Epithelial cell of prostate (primary cell): Measurements from ENCODE around the gene CXorf58.
A peak's percentile ranks its signal among the peaks of the same experiment; 100 is the strongest.

Experiments used
- DNase-seq: peaks from one replicate; pipeline ENCODE4 v3.0.0-alpha.2; 2011; ENCODE audit warnings: low read depth, low spot score
- H3K27ac ChIP-seq: fragments of 450-650 bp; 2 replicates; pipeline ENCODE4 v1.5.1; 2017; ENCODE audit warnings: mild to moderate bottlenecking

CXorf58 gene

DNA sequence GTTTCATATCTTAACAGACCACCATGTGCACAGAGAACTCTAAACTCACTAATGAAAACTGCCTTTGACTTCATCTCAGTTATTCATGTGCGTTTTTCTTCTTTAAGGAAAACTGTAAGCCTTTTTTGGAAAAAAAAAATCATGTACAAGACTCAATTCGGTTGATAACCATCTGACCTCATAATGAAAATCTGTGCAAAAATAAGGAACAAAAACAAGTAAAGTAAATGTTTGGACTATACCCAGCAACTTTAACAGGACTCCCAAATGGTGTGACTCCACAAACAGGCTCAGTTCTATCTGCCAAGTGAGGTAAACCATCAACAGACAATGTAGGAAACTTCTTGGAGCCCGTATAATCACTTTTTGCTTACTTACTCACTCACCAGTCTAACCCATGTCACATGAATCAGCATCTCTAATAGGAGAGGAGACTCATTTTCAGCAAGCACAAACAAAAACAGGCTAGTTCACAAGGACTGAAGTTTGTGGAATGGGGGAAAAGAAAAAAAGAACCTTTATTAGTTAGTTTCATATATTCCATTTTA is 9.3 kb upstream of the CXorf58 start:
- DNase-seq, result peak; percentile 60
- H3K27ac ChIP-seq, result peak overlapping the region; percentile 96

DNA sequence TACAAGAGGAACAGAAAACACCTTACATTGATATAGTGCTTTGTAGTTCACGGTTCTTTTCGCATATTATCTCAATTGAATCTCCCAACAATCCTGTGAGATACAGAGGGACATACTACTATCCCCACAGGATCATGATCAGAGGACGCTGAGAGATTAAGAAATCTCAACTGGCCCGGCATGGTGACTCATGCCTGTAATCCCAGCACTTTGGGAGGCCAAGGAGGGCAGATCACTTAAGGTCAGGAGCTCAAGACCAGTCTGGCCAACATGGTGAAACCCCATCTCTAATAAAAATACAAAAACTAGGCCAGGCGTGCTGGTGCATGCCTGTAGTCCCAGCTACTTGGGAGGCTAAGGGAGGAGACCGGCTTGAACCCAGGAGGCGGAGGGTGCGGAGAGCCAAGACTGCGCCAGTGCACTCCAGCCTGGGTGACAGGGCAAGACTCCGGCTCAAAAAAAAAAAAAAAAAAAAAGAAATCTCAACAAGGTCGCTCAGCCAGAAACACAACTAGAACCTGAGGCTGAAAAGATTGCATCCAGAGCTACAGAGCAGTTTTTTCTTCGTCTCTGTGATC is 7.5 kb upstream of the CXorf58 start:
- peak overlapping the region; percentile 96 for H3K27ac ChIP-seq
- no peak for DNase-seq

DNA sequence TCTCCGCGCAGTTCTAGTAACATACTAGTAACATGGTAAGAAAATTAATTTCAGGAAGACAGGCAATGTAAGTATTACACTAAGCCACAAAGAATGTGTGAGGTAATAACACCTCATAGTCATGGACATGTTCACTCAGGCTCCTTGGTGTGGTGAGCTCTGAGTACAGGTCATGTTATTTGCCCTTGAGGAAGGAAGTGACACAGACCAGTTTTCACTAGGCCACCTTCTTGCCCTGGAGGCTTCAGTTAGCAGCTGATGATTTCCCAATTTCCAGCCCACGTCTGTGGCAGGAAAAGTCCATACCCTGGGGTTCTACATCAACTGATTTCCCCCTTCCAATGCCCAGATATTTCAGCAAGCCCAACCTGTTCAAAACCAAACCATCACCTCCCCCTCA is 6.7 kb upstream of the CXorf58 start:
- peak; percentile 91 for DNase-seq
- peak overlapping the region; percentile 96 for H3K27ac ChIP-seq

DNA sequence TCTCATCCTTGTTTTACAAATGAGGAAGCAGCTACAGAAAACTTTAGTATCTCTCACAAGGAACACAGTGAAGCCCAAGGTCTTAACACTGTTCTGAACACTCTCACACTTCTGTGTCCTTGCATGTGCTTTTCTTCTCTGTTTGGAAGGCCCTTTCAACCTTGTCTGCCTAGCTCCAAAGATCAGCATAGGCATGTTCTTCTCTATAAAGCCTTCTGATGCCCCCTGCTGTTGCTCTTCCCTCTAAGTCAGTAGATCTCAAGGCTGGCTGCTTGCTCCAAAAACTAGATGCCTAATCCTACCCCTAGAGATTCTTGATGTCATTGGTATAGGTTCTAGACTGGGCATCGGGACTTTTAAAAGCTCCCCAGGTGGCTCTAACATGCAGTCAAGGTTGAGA is 6.0 kb upstream of the CXorf58 start:
- DNase-seq, result peak; percentile 49
- peak overlapping the region; percentile 96 for H3K27ac ChIP-seq

- DNase-seq, result no peak
- peak overlapping the region; percentile 96 for H3K27ac ChIP-seq
Observed at GRCh38 chrX:23902419-23902818, 5.4 kb upstream of the CXorf58 start.

DNA sequence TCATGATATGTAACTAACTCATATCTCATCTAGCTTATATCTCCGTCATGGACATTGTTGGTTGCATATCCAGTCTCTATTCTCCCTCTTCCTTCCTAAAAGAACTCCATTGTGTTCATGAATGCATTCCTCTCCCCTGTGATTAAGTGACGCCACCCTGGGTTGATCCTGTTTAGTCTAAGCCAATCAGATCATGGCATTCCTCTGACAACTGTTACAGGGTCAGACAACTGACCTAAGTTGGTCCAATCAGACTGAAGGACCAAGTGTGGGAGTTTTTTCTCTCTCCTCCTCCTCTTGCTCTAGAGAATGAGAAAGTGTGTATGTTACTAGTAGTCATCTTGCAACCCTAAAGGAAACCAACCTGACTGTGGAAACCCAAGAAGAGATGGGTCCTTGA is 3.7 kb upstream of the CXorf58 start:
- H3K27ac ChIP-seq, result no peak overlapping the region
- DNase-seq, result peak; percentile 27

DNA sequence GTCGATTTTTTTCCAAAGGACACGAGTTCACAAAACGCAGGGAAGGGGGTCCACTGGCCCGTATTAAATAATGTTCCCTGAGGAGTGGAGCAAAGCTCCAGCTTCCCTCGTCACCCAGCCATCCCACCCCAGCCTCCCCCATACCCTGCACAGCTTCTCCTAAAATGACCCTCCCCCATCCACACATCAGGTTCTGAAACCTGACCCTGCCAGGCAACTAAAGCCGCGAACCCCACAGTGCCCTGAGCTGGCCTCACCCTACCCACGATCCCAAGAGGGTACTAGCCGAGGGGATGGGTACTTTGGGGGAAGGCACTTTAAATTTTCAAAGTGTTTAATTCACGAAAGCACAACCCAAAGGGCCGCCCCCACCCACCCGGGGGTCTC is 702 bp upstream of the CXorf58 start:
- H3K27ac ChIP-seq, result peak overlapping the region; percentile 76
- no peak for DNase-seq

DNA sequence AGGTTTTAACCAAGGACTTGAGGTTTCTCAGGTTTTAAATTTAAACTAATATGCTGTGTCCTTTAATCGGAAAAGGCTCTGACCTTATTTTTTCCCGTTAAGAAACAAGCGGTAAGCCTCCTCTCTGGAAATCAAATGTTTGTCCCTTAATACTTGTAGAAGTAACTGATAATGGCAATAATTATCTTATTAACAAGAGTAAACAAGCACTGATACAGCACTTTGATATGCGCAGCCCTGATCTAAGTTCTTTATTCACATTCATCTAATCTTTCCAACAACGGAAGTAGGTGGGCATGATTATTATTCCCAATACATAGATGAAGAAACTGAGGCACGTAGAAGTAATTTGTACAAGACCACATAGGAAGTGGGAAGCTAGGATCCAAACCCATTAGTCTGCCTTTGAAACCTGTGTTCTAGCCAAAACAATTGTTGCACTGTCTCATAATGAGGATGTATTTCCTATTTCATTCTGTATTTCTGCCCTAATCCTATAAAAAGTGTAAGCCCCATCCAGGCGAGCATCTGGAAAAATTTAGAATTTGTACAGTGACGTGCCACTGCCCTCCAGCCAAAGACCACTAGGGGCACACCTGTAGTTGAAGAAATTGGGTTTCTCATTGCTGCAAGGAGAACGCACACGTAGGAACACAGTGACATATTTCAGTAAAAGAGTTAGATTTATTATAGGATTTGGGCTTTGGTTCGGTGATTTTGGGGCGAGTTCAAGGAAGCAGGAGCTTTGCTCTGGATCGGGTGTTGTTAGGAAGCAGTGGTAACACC is 606 bp downstream of the CXorf58 start:
- peak overlapping the region; percentile 76 for H3K27ac ChIP-seq
- DNase-seq, result no peak

DNA sequence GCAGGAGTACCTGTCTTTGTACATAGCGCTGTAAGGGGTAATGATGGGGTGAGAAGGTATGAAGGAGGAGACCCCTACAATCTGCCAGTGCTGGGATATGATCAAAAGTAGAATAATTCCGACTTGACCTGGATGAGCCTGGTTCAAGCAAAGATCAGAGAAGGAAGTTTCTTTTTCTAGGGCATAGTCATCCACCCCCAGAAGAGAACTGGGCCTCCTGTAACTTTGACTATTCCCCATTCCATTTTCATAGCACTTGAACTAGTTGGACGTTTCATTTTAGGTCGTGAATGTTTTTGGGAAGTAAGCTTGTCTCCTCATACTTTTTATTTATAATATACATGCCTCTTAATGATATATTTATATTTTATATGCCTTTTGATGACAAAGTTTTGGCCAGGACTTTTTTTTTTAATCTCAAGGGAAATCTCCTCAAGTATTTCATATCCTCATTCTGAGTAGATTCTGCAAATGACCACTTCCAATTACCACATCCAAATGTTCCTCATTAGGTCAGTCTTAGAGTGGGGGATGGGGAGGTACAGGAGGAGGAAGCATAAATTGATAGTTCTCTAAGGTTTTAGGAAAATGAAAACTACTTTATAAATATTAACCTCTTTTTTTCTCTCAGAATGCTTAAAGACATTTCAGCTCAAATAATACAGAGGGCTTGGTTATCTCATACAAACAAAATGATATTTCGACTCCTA is 3.5 kb downstream of the CXorf58 start:
- no peak for DNase-seq
- H3K27ac ChIP-seq, result no peak overlapping the region

DNA sequence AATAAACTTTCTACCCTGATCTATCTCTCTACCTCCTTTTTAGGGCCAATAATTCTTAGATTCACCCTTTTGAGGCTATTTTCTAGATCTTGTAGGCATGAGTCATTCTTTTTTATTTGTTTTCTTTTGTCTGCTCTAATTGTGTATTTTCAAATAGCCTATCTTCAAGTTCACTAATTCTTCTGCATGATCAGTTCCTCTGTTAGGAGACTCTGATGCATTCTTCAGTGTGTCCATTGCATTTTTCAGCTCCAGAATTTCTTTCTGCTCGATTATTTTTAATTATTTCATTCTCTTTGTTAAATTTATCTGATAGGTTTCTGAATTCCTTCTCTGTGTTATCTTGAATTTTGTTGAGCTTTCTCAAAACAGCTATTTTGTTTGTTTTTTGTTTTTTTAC is 11.3 kb downstream of the CXorf58 start:
- H3K27ac ChIP-seq, result no peak overlapping the region
- no peak for DNase-seq

DNA sequence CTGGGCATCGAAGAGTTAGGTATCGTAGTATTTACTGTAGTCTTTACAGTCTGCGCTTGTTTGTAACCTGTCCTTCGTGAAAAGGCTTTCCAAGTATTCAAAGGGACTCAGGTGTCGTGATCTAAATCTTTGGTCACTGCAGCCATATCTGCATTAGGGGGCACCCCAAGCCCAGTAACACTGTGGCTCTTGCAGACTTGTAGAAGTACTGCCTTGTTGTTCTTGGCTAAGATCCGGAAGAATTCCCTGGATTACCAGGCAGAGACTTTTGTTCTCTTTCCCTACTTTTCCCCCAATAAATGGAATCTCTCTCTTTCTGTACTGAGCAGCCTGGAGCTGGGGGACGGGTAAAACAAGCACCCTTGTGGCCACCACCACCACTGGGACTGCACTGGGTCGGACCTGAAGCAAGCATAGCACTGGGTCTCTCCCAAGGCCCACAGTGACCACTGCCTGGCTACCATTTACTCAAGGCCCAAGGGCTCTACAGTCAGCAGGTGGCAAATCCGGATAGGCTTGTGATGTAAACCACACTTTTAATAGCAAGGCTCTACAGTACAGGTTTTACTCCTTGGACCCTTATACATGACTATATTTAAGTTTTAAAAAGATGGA is 12.0 kb downstream of the CXorf58 start:
- DNase-seq, result no peak
- H3K27ac ChIP-seq, result no peak overlapping the region

DNA sequence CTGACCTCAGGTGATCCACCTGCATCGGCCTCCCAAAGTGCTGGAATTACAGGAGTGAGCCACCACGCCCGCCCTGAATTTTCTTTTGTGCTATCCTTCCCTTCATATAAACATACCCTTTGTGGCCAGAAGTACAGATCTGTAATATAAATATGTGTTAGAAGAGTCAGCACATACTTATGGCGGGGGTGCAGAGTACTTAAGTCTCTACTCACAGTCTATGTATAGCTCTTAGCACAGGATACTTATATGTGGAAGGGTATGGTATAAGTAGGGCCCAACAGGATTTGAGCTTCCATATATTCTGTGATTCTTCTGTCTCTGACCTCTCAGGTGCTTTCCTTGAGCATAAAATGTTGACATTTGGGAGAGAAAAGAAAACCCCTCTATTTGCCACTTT is 18.2 kb downstream of the CXorf58 start:
- H3K27ac ChIP-seq, result no peak overlapping the region
- DNase-seq, result no peak

DNA sequence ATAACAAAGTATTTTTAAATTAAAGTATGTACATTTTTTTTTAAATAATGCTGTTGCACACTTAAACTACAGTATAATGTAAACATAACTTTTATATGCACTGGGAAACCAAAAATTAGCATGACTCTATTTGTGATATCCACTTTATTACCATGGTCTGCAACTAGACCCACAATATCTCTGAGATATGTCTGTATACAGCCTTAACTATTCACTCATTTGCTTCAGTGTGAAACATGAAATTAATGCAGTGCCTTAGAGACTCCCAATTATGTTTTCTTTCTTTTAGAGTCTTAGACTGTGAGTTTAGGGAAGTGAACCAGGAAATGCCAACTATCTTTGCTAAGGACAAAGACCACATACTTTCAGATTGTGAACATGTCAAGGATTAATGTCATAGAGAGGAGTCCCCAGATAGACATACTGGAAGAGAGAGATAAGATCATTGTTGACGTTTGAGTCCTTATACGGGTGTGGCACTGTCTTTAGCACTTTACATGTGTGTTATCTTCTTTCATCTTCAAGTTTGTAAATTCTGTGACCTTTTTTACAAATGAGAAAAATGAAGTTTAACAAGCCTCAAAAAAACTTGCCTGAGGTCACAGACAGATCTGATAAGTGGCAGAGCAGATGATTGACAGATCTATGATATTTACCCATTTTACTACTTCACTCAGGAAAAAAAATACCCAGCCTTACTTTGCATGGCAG is 23.2 kb downstream of the CXorf58 start:
- no peak overlapping the region for H3K27ac ChIP-seq
- DNase-seq, result no peak

DNA sequence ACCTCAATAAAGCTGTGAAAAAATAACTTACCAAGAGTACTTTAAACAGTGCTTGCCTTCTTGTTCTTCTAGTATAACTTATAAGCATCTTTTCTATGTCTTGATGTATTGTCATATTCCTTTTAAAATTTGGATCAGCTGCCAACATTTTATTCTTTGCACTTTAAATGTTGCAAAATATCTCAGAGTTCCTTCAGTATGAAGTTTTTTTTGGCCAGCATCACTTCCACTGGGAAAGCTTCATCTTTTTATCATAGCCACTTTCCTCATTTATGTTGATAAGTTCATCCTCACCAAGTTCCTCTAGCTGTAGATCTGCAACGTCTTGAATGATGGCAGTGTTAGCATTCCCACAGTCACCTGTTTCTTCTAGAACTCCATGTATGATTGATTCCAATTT is 24.2 kb downstream of the CXorf58 start:
- DNase-seq, result no peak
- H3K27ac ChIP-seq, result no peak overlapping the region

- no peak for DNase-seq
- no peak overlapping the region for H3K27ac ChIP-seq
Observed at GRCh38 chrX:23935106-23935505, 27.3 kb downstream of the CXorf58 start.

- H3K27ac ChIP-seq, result no peak overlapping the region
- DNase-seq, result no peak
Observed at GRCh38 chrX:23936180-23936579, 28.4 kb downstream of the CXorf58 start.

DNA sequence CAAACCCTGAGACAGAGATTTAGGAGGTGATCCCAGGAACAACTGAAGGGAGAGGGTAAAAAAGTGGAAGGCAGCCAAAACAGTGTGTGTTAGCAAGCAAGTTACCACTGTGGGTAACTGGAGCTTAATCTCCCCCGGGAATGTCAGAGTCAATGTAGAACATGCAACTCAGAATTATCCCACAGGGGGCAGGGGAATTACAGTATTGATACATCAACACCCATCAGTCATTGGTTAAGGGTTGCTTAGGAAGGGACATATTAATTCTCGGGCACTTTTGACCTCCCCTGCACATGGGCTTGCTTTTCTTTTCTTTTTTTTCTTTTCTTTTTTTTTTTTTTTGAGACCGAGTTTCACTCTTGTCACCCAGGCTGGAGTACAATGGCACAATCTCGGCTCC is 29.3 kb downstream of the CXorf58 start:
- no peak for DNase-seq
- no peak overlapping the region for H3K27ac ChIP-seq

DNA sequence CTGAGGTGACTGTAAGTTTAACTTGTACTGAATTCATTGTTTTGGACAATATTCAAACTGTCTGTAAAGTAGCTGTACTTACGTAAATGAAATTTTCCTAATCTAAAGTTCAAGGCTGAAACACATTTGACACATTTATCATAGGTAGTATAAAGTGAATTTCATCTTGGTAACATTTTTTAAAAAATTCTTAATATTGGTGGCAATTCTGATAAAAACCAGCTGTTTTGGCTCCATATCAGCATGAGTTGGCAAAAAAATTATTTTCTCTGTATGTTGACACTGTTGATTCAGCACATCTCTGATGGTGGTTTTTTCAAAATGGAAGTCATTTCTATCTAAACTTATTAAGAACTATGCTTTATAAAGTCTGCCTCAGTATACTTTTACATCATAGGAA is 30.9 kb downstream of the CXorf58 start:
- DNase-seq, result no peak

GRCh38 chrX:23939203-23939602 is 31.4 kb downstream of the CXorf58 start:
- no peak overlapping the region for H3K27ac ChIP-seq
- no peak for DNase-seq

More for the DNA sequence above, 30.9 kb downstream of the CXorf58 start:
- H3K27ac ChIP-seq, result no peak overlapping the region

GRCh38 chrX:23944234-23944633 is 36.4 kb downstream of the CXorf58 start:
- no peak for DNase-seq
- H3K27ac ChIP-seq, result no peak overlapping the region
